H9 (cell line): ENCODE results near the gene SCN8A. TPM values are rescaled to one million over a fixed set of nuclear protein-coding genes. Genes with fewer than 3 reads are reported as not detected.

Source experiments
- DNase-seq: peaks from one replicate; pipeline ENCODE4 v3.0.0-alpha.2; 2017
- H2AFZ ChIP-seq: one replicate; pipeline ENCODE4 v1.6.1; 2013; ENCODE audit warnings: mild to moderate bottlenecking, low read length, control low read depth, moderate library complexity
- H2AK5ac ChIP-seq: 2 replicates; pipeline ENCODE4 v1.6.1; 2013; ENCODE audit warnings: low read length, control low read depth, mixed read lengths; ENCODE audit not compliant: insufficient read length
- H2BK120ac ChIP-seq: one replicate; pipeline ENCODE4 v1.6.1; 2013; ENCODE audit warnings: low read depth, mild to moderate bottlenecking, low read length, control low read depth, inconsistent platforms; ENCODE audit not compliant: poor library complexity, severe bottlenecking
- H2BK12ac ChIP-seq: 2 replicates; pipeline ENCODE4 v1.6.1; 2013; ENCODE audit warnings: low read length, control low read depth, mixed read lengths, low read depth; ENCODE audit not compliant: insufficient read length
- H2BK15ac ChIP-seq: 2 replicates; pipeline ENCODE4 v1.6.1; 2013; ENCODE audit warnings: low read depth, low read length, control low read depth
- H2BK20ac ChIP-seq: one replicate; pipeline ENCODE4 v1.6.1; 2013; ENCODE audit warnings: low read depth, mild to moderate bottlenecking, low read length, control low read depth, inconsistent platforms; ENCODE audit not compliant: poor library complexity, severe bottlenecking
- H2BK5ac ChIP-seq: 2 replicates; pipeline ENCODE4 v1.6.1; 2013; ENCODE audit warnings: low read length, control low read depth, mixed read lengths; ENCODE audit not compliant: insufficient read length
- H3K14ac ChIP-seq: 2 replicates; pipeline ENCODE4 v1.6.1; 2013; ENCODE audit warnings: low read length, control low read depth; ENCODE audit not compliant: insufficient read depth
- H3K18ac ChIP-seq: 2 replicates; pipeline ENCODE4 v1.6.1; 2013; ENCODE audit warnings: low read depth, mild to moderate bottlenecking, mixed read lengths, low read length, control low read depth; ENCODE audit not compliant: insufficient read length
- H3K23ac ChIP-seq: 2 replicates; pipeline ENCODE4 v1.6.1; 2013; ENCODE audit warnings: low read length, control low read depth, mixed read lengths, low read depth; ENCODE audit not compliant: insufficient read length
- H3K23me2 ChIP-seq: 2 replicates; pipeline ENCODE4 v1.6.1; 2013; ENCODE audit warnings: low read depth, mild to moderate bottlenecking, mixed read lengths, low read length, control low read depth; ENCODE audit not compliant: insufficient read length, poor library complexity, severe bottlenecking
- H3K27ac ChIP-seq: 2 replicates; pipeline ENCODE4 v1.5.1; 2013; ENCODE audit warnings: low read length, control low read depth, mixed read lengths, low read depth; ENCODE audit not compliant: insufficient read length
- H3K27me3 ChIP-seq: 2 replicates; pipeline ENCODE4 v1.6.1; 2013; ENCODE audit warnings: low read length, control low read depth, inconsistent platforms; ENCODE audit not compliant: insufficient read depth
- H3K4ac ChIP-seq: 2 replicates; pipeline ENCODE4 v1.6.1; 2013; ENCODE audit warnings: low read depth, mild to moderate bottlenecking, control low read depth, inconsistent platforms, low read length, moderate library complexity
- H3K4me1 ChIP-seq: 2 replicates; pipeline ENCODE4 v1.6.1; 2013; ENCODE audit warnings: low read length, control low read depth, inconsistent platforms; ENCODE audit not compliant: insufficient read depth
- H3K4me2 ChIP-seq: 2 replicates; pipeline ENCODE4 v1.6.1; 2013; ENCODE audit warnings: low read length, control low read depth, mixed read lengths; ENCODE audit not compliant: insufficient read length, insufficient read depth
- H3K56ac ChIP-seq: 2 replicates; pipeline ENCODE4 v1.6.1; 2013; ENCODE audit warnings: low read depth, mild to moderate bottlenecking, mixed read lengths, low read length, control low read depth; ENCODE audit not compliant: insufficient read length
- H3K79me1 ChIP-seq: 2 replicates; pipeline ENCODE4 v1.6.1; 2013; ENCODE audit warnings: low read depth, mild to moderate bottlenecking, moderate library complexity, low read length, control low read depth, inconsistent platforms; ENCODE audit not compliant: insufficient read depth, poor library complexity, severe bottlenecking
- H3K79me2 ChIP-seq: 2 replicates; pipeline ENCODE4 v1.6.1; 2013; ENCODE audit warnings: low read length, control low read depth, inconsistent platforms; ENCODE audit not compliant: insufficient read depth
- H3K9ac ChIP-seq: 2 replicates; pipeline ENCODE4 v1.6.1; 2013; ENCODE audit warnings: low read length, control low read depth, mixed read lengths; ENCODE audit not compliant: insufficient read length; ENCODE audit errors: extremely low read depth
- H3K9me3 ChIP-seq: one replicate; pipeline ENCODE4 v1.6.1; 2013; ENCODE audit warnings: low read depth, low read length, inconsistent platforms; ENCODE audit not compliant: control insufficient read depth
- H3T11ph ChIP-seq: one replicate; pipeline ENCODE4 v1.6.1; 2013; ENCODE audit warnings: mild to moderate bottlenecking, low read length, control low read depth, inconsistent platforms
- H4K20me1 ChIP-seq: one replicate; pipeline ENCODE4 v1.6.1; 2013; ENCODE audit not compliant: control insufficient read depth, insufficient read length, insufficient read depth
- H4K5ac ChIP-seq: 2 replicates; pipeline ENCODE4 v1.6.1; 2013; ENCODE audit warnings: low read depth, mild to moderate bottlenecking, mixed read lengths, low read length, control low read depth; ENCODE audit not compliant: insufficient read length
- H4K8ac ChIP-seq: replicated peaks from 2 replicates; pipeline ENCODE4 v1.6.1; 2013; ENCODE audit warnings: low read length, control low read depth, mixed read lengths, low read depth; ENCODE audit not compliant: insufficient read length
- H4K91ac ChIP-seq: 2 replicates; pipeline ENCODE4 v1.6.1; 2013; ENCODE audit warnings: low read depth, mild to moderate bottlenecking, moderate library complexity, mixed read lengths, low read length, control low read depth; ENCODE audit not compliant: insufficient read length
- H3K27ac Mint-ChIP-seq, 3 experiments: 2 replicates in 2 of 3; 3 replicates in 1 of 3; pipeline ENCODE4 v1.8.0; 2020 to 2021; ENCODE audit warnings: mixed read lengths in 3 of 3, mild to moderate bottlenecking in 1 of 3, moderate library complexity in 1 of 3
- H3K27me3 Mint-ChIP-seq: 2 replicates; pipeline ENCODE4 v1.8.0; 2021; ENCODE audit warnings: low read depth, mild to moderate bottlenecking, moderate library complexity, mixed read lengths
- H3K36me3 Mint-ChIP-seq, 3 experiments: 2 replicates in 2 of 3; 3 replicates in 1 of 3; pipeline ENCODE4 v1.8.0; 2020 to 2021; ENCODE audit warnings: low read depth in 3 of 3, mixed read lengths in 3 of 3; ENCODE audit not compliant: insufficient read depth in 1 of 3
- H3K4me1 Mint-ChIP-seq, 2 experiments: 2 replicates each; pipeline ENCODE4 v1.8.0; 2020; ENCODE audit warnings: mixed read lengths in 2 of 2
- H3K4me3 Mint-ChIP-seq, 2 experiments: 2 replicates in 1 of 2; 3 replicates in 1 of 2; pipeline ENCODE4 v1.8.0; 2020 to 2021; ENCODE audit warnings: mild to moderate bottlenecking in 2 of 2, mixed read lengths in 2 of 2, moderate library complexity in 1 of 2
- H3K9me3 Mint-ChIP-seq, 2 experiments: 2 replicates in 1 of 2; 3 replicates in 1 of 2; pipeline ENCODE4 v1.8.0; 2020; ENCODE audit warnings: mild to moderate bottlenecking in 2 of 2, mixed read lengths in 2 of 2, moderate library complexity in 1 of 2
- CTCF ChIP-seq: fragments of 200-600 bp; sonication (generic); conservative IDR thresholded peaks from 3 replicates; pipeline ENCODE4 v1.8.0; 2021; ENCODE audit warnings: antibody characterized with exemption, mild to moderate bottlenecking
- WGBS: extraction: QIAGEN DNeasy Blood & Tissue Kit; methylation state at CpG from one replicate; pipeline ENCODE4 v1.1.7; 2013; ENCODE audit warnings: missing lambda C conversion rate, low lambda C conversion rate, mixed read lengths; ENCODE audit not compliant: insufficient read length; ENCODE audit errors: extremely low coverage; 5-methylcytosine and 5-hydroxymethylcytosine counted together
- total RNA-seq: library from RNA; stranded (reverse); gene quantifications from 2 replicates; pipeline ENCODE4 v1.2.1, GENCODE V29; 2021

Gene SCN8A
- total RNA-seq, 1 experiment from 2014 or later: 15.2 TPM

- Histone ChIP-seq H3K14ac (no peak overlapping the region), H2BK5ac (no peak overlapping the region), H4K91ac (no peak overlapping the region), H3T11ph (no peak overlapping the region), H2AFZ (no peak overlapping the region), H3K79me2 (no peaks in the 10 kb centered on the region), H3K23me2 (peaks cover 11% of the 10 kb centered on the region), H2BK20ac (no peak overlapping the region), H4K8ac (no peak overlapping the region), H3K23ac (no peak overlapping the region), H3K9me3 (no peaks in the 10 kb centered on the region), H2BK12ac (no peak overlapping the region), H2BK120ac (no peak overlapping the region), H4K20me1 (no peaks in the 10 kb centered on the region), H3K27me3 (peaks cover 4% of the 10 kb centered on the region; the same call in 1 of the 2 replicates), H3K56ac (no peak overlapping the region), H3K9ac (no peak overlapping the region), H2AK5ac (no peak overlapping the region), H3K27ac (no peak overlapping the region), H3K4me1 (no peaks in the 10 kb centered on the region), H3K18ac (no peak overlapping the region), H4K5ac (no peak overlapping the region), H3K79me1 (no peaks in the 10 kb centered on the region), H3K4ac (no peak overlapping the region), H2BK15ac (no peak overlapping the region), H3K4me2 (no peak overlapping the region)
- H3K27me3 Mint-ChIP-seq: peaks cover 60% of the 10 kb centered on the region
- no peaks in the 10 kb centered on the region for H3K9me3 Mint-ChIP-seq
- no peak overlapping the region for H3K4me3 Mint-ChIP-seq
- WGBS: no CpG with 5 or more reads among the region's 10 CpGs
- no peak overlapping the region for H3K27ac Mint-ChIP-seq
- peaks cover 0 to 2% (median 0%) of the 10 kb centered on the region in 3 experiments; a peak in 2 of 7 replicates for H3K36me3 Mint-ChIP-seq
- TF ChIP-seq CTCF: no peak
- no peak for DNase-seq
- H3K4me1 Mint-ChIP-seq: peaks cover 29 to 51% of the 10 kb centered on the region in 2 experiments
These were observed 226.3 kb downstream of the SCN8A start for GRCh38 chr12:51817027-51817953.
